HG02885 (cell line): ENCODE data around the gene STOML1.
"Not testable (repeated sequence)": the region's sequence is repeated elsewhere in the genome, so short reads cannot be mapped to it uniquely, and the experiment has no call there.

Source experiments
- ATAC-seq: cut with Tn5 transposase; IDR thresholded peaks from one replicate; pipeline ENCODE4 v1.9.1; 2021; ENCODE audit warnings: mild to moderate bottlenecking; ENCODE audit not compliant: unreplicated experiment, poor library complexity

The STOML1 gene

DNA sequence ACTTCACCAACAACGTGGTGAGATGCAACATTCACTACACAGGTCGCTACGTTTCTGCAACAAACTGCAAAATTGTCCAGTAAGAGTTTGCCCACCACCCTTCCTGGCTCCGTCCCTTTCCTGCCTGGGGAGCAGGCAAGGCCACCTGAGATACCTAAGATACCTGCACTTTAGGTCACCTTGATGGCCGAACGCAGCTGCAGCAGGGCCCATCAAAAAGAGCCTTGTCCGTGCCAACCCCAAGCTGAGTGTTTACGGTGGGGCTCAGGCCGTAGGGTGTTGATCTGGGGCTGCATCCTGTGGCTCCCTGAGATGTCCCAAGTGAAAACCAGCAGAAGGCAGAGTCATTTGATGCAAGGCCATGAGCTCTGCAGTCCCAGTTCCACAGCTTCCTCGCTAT, 42.6 kb downstream of the STOML1 start:
- ATAC-seq: no peak

DNA sequence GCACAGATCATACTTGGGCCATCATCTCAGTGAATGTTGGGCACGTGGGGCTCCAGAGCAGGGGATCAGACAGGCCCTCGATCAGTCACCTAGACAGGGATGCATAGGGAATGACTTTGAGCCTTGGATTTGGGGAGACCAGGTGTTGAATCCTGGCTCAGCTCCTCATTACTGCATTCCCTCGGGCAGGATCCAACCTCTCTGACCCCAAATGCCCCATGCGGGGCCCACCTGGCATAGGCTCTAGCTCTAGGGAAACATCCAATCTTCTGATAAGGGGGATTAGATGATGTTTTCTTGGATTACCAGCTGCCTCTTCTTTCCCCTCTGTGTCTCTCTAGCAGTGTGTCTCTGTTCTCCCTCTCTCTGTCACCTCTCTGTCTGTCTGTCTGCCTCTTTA, 43.1 kb downstream of the STOML1 start:
- no peak for ATAC-seq

GRCh38 chr15:73948396-73948795, 43.7 kb downstream of the STOML1 start:
- ATAC-seq: no peak

DNA sequence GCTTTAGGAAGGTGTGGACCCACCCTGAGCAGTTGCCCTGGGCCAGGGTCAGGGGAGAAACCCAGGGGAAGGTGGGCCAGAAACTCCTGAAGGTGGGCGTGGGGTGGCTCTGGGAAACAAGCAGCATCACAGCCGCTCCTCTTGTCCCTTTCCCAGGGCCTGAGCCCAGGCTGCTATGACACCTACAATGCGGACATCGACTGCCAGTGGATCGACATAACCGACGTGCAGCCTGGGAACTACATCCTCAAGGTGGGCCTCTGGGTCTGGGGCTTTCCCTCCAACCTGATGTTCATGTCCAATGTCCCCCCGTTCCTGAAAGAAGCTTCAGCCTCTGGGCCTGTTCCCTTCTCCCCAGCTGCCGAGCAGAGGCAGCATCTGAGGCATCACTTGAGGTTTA, 44.4 kb downstream of the STOML1 start:
- no peak for ATAC-seq

- ATAC-seq: no peak
Measured at GRCh38 chr15:73946795-73947370, 45.2 kb downstream of the STOML1 start.

- ATAC-seq: no peak
Measured at GRCh38 chr15:73946046-73946721, 45.9 kb downstream of the STOML1 start.

DNA sequence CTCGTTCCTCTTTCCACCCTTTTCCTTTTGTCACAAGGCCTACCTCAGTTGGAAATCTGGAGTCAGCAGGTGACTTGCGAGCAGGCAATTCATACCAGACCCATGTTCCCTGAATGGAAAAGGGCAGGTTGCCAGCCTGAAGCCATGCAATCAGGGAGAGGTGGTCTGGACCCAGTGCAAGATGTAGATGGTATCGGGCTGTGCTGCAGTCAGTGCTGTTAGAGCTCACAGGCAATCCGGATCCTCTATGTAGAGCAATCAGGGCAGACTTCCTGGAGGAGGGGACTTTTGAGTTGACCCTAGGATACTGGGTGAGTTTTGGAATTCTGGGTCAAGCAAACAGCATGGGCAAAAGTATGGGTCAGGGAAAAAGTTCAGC, 47.0 kb downstream of the STOML1 start:
- no peak for ATAC-seq

DNA sequence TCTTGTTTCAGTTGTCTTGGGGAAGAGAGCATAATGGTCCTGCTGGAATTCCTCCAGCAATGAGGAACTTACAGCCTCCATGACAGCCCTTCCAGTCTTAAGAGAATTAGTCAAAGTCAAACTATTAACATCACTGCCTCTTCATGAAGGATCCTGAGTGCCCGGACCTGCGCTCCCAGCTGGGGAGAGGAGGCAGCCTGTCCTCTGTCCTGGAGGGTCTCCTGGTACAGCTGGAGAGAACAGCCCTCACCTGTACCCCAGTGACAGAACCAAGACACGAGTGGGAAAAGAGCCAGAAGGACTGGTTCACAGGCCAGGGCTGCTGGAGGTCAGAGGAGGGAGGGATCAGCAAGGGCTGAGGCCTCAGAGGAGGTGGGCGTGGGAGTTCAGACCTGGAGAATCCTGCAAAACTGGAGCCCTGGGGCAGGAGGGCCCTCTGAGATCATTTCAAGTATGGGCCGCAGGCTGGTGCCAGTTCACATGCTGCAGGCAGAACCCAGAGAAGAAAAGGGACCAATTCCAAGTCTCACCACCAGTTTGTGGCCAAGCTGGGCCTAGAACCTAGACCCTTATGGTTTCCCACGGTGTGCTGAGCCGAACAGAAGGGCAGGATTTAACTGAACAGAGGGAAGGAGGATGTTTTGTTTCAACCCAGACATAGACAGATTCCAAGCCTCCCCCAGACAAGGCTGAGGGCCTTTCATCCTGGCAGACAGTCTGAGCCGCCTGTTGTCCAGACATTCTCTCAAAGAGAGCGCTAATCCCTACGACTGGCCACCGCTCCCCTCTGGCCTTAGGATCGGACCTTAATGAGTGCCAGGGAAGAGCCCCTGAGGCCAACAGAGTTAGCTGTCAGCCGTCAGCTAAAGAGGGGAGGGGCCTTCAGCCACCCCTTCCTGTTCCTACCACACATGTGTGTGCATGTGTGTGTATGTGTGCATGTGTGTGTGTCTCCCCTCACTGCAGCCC, 47.6 kb downstream of the STOML1 start:
- ATAC-seq: no peak

- no peak for ATAC-seq
Measured at GRCh38 chr15:73942751-73943270, 49.3 kb downstream of the STOML1 start.

DNA sequence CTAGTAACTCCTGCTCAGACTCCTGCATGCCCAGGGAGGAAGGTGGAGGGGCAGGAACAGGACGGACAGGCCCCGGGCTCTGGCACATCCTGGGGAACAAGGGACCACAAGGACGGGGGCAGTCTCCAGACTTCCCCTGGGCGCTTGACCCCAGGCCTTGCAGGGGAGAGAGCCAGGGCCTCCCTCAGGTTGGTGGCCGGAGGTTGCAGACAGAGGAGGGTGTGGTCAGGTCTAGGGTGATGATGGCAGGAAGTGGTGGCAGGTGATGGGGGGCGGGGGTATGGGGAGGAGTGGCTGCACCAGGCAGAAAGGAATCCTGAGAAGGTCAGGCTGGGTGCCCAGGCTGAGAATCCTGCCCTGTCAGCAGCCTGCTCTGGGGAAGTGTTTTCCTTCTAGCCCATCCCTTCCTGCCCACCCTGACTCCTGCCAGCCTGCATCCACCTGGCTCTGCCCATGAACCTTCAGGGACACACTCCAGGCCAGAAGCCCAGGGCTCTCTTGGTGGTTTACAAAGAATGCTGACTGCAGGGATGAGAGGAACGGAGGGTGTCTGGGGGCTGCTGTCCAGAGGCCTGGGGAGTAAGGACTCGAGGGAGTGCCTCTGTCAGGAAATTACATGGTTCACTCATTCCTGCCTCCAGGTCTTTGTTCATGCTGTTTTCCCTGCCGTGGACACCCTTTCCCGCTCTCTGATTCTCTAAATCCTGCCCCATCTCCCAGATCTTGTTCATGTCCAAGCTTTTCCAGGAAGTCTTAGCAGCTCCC, 50.0 kb downstream of the STOML1 start:
- no peak for ATAC-seq

- no peak for ATAC-seq
Measured at GRCh38 chr15:73941449-73941848, 50.6 kb downstream of the STOML1 start.

GRCh38 chr15:73941044-73941443, 51.1 kb downstream of the STOML1 start:
- no peak for ATAC-seq

DNA sequence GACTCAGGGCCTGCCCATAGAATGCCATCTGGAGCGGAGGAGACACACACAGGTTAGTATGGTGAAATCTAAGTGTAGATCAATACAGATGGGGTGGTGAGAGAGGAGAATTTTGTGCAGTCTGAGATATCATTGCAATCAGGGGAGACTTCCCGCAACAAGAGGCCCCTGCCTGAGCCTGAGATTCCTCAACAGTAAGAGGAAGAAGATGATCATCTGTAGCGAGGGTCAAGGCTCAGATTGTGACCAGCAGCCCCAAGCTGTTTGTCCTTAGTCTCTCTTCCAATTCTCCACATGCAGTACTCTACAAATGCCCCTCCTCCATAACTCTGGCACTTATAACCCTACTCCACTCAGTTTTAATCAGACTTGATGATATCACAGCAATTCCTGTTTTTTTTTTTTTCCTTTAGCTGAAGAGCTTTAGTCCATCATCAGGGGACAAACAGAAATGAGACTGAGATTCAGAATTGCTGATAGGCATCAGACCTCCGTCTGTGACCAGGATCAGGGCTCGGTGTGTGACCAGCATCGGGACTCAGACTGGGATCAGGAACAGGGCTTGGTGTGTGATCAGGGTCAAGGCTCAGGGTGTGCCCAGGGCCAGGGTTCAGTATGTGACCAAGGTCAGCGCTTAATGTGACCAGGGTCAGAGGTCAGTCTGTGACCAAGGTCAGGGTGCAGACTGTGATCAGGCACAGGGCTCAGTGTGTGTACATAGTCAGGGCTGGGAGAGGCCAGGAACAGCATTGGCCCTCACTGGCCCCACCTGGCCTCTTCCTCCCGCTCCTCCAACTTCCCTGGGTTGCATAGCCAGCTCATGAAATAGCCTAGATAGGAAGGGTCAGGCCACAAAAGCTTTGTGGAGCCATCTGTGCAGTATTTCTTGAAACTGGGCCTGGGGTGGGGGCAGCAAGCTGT, 51.8 kb downstream of the STOML1 start:
- no peak for ATAC-seq

- ATAC-seq: no peak
Measured at GRCh38 chr15:73939138-73939537, 53.0 kb downstream of the STOML1 start.

GRCh38 chr15:73938516-73938915, 53.6 kb downstream of the STOML1 start:
- not testable (repeated sequence) for ATAC-seq

DNA sequence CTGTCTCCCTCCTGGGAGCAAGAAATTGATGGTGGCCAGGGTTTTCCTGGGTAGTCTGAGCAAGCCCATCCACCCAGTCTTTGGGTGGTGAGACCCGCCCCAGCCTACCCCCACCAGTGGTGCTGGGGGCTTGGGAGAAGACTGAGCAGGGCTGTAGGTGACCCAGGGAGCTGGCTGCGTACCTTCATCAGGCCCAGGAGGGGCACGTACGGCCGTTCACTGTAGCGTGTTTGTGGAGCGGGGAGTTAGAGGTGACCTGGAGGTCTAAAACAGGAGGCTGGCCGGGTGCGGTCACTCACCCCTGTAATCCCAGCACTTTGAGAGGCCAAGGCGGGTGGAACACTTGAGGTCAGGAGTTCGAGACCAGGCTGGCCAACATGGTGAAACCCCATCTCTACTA, 54.4 kb downstream of the STOML1 start:
- ATAC-seq: no peak

GRCh38 chr15:73937296-73937695, 54.8 kb downstream of the STOML1 start:
- no peak for ATAC-seq

DNA sequence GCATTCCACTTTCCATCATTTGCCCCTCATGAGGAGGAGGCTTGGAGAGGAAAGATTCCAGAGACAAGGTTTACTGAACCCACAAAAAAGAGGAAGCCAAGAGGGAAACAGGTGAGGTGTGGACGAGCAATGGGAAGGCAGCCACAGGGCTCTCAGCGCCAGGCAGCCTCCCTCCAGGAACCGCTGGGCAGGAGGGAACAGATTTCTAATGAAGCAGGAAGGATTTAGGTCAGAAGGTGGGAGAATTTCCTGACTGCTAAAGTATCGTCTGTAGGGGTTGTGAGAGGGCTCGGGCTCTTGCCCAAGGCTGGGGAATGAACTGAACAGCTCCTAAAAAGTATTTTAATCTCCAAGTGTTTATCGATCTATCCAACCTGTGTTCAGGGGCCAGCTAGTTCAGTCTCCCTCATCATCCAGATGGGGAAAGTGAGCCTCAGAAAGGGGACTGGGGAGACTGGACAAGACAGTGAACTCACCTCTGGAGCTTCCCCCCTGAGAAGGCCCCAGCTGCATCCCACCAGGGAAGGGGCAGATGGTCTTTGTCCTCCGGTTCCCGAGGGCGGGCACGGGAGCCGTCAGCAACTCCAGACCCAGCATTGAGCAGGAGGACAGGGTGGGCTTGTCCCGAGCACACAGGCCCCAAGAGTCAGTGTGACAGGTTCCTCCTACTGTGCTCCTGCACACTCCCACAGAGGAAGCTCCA, 55.4 kb downstream of the STOML1 start:
- ATAC-seq: no peak

GRCh38 chr15:73936181-73936580, 55.9 kb downstream of the STOML1 start:
- no peak for ATAC-seq
